Spleen (tissue), 7 donors: ENCODE data around the gene NAALADL2.

Experiments
- CTCF ChIP-seq, 11 experiments: fragments of 200-600 bp in 7 of 11; fragments of 450-650 bp in 4 of 11; sonication (generic) in 4 of 11; IDR thresholded peaks in 8 of 11; conservative IDR thresholded peaks in 3 of 11; 1 replicate in 7 of 11; 2 replicates in 4 of 11; pipeline versions ENCODE4 v1.4.0 to v1.8.0; 2016 to 2021; ENCODE audit warnings: antibody characterized with exemption in 11 of 11, inconsistent platforms in 4 of 11, mild to moderate bottlenecking in 1 of 11
- POLR2A ChIP-seq, 3 donors: fragments of 450-650 bp; IDR thresholded peaks; one replicate each; pipeline ENCODE4 v1.5.1; 2017; ENCODE audit warnings: antibody characterized with exemption in 3 of 3, mild to moderate bottlenecking in 1 of 3
- POLR2AphosphoS5 ChIP-seq, 3 donors: sonication (generic); formaldehyde crosslinking; IDR thresholded peaks; one replicate each; pipeline ENCODE4 v1.5.1; 2017; ENCODE audit warnings: antibody characterized with exemption in 3 of 3
- donor health status: DM: no; HTN: no; CAD: no; lungs with moderate emphysema.
- donor health status: DM: no; HTN: no; CAD: no.
- donor health status: DM: no; HTN: no; CAD: no.

GRCh38 chr3:175702956-175703355 is 843.8 kb downstream of the NAALADL2 start:
- TF ChIP-seq CTCF (IDR thresholded peaks at IDR 0.05 in 8 of 11, conservative IDR thresholded peaks at IDR 0.05 in 3 of 11) (no peak), POLR2AphosphoS5 (IDR thresholded peaks at IDR 0.05) (no peak), POLR2A (IDR thresholded peaks at IDR 0.05) (no peak)
